ENCODE data around the gene IRF2BP1. TPM values are rescaled to one million over a fixed set of nuclear protein-coding genes. Genes with fewer than 3 reads are reported as not detected.

The IRF2BP1 gene
- total RNA-seq (10 to 100 TPM; 10.0 to 19.4 (median 14.7) TPM), polyA plus RNA-seq (10 to 100 TPM; 13.3 to 21.5 TPM)

- WGBS, 2 donors = 1% methylated on average over 67 to 107 of the region's 107 CpGs
- DNase-seq = peak; percentile 92 to 97 (median 93)
- intact Hi-C loops (cut with DNase I) = no loop called here
- Histone ChIP-seq H3K36me3 (no peaks in the 10 kb centered on the region), H3K27ac (peak within 1 kb of the TSS; percentile 73 to 92 (median 86)), H3K27me3 (no peaks in the 10 kb centered on the region), H3K9me3 (no peaks in the 10 kb centered on the region), H3K4me1 (peaks cover 9 to 28% (median 24%) of the 10 kb centered on the region in 3 donors), H3K4me3 (peak within 1 kb of the TSS; percentile 72 to 83 (median 80))
- TF ChIP-seq, protein P1, sequence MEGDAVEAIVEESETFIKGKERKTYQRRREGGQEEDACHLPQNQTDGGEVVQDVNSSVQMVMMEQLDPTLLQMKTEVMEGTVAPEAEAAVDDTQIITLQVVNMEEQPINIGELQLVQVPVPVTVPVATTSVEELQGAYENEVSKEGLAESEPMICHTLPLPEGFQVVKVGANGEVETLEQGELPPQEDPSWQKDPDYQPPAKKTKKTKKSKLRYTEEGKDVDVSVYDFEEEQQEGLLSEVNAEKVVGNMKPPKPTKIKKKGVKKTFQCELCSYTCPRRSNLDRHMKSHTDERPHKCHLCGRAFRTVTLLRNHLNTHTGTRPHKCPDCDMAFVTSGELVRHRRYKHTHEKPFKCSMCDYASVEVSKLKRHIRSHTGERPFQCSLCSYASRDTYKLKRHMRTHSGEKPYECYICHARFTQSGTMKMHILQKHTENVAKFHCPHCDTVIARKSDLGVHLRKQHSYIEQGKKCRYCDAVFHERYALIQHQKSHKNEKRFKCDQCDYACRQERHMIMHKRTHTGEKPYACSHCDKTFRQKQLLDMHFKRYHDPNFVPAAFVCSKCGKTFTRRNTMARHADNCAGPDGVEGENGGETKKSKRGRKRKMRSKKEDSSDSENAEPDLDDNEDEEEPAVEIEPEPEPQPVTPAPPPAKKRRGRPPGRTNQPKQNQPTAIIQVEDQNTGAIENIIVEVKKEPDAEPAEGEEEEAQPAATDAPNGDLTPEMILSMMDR (IDR thresholded peaks at IDR 0.05) = no peak
- ATAC-seq = peak; percentile 46 to 63 (median 56)
- FAIRE-seq = no peak
Observed at GRCh38 chr19:45885556-45886426, at the start of gene IRF2BP1. Gene IRF2BP1 (minus strand): TSS chr19:45886141. CDS start chr19:45885774, 367 bp downstream.

DNA sequence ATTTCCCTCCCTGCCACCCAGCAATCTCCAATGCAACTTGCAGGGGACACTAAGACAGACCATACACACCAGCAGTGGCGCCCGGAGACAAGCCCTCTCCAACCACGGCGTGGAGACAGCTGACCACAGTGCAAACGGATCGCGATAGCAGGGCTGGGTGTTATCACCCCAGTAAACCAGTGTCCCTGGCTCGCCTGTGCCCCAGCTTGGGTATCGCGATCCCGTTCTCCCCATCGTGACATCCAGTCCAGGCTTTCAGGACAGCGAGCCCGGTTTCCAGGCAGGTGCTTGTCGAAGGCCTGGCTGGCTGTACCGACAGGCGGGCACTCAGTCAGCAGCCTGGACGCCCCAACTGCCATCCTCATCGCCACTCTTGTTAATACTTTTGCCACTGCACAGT lies 49.3 kb upstream of the IRF2BP1 start:
- H3K27ac ChIP-seq = no peak overlapping the region
- WGBS, 2 donors = 42 to 49% methylated on average over 19 of the region's 19 CpGs
- no peak overlapping the region for H3K4me3 ChIP-seq
- no peak for FAIRE-seq
- no peaks in the 10 kb centered on the region for H3K4me1 ChIP-seq
- no peak for ATAC-seq
- no peaks in the 10 kb centered on the region for H3K36me3 ChIP-seq
- H3K9me3 ChIP-seq = no peaks in the 10 kb centered on the region
- peaks cover 0 to 5% (median 0%) of the 10 kb centered on the region in 4 donors for H3K27me3 ChIP-seq
- TF ChIP-seq, protein P1 (IDR thresholded peaks at IDR 0.05) = no peak
- intact Hi-C loops (cut with DNase I) = no loop called here
- no peak for DNase-seq

DNA sequence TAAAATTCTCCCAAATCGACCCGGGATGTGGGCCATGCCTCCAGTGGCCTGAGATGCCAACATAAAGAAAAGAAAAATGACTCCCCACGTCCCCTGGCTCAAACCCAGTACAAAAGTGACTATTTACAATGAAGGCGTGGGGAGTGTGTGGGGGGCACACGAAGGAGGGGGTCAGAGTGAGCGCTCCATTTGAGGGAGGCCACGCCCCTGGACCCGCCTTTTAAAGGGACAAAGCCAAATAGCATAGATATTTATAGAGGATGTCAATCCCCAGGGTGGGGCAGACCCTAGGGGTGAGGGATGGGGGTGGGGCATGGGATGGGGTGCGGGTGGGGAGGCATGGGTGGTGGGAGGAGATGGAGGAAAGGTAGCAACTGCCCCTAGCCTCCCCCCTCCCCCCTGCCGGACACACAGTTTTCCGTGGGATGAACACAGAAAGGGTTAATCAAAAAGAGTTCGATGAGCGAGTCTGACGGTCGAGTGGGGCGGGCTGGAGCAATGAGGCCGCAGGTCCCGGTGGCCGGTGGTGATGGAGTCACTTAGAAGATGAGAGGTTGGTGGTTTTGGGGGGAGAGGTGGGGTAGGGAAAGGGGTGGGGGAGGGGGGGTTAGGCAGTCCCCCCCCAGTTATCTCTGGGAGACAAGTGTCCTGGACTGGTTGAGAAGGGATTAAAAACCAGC lies 48.8 kb upstream of the IRF2BP1 start:
- Histone ChIP-seq H3K27me3 (peaks cover 0 to 5% (median 0%) of the 10 kb centered on the region in 4 donors), H3K9me3 (no peaks in the 10 kb centered on the region), H3K36me3 (no peaks in the 10 kb centered on the region), H3K4me3 (no peak overlapping the region), H3K27ac (no peak overlapping the region), H3K4me1 (no peaks in the 10 kb centered on the region)
- DNase-seq = no peak
- intact Hi-C loops (cut with DNase I) = no loop called here
- no peak for FAIRE-seq
- 14 to 18% methylated on average over 18 to 19 of the region's 19 CpGs for WGBS, 2 donors
- ATAC-seq = no peak
- TF ChIP-seq, protein P1 (IDR thresholded peaks at IDR 0.05) = no peak

DNA sequence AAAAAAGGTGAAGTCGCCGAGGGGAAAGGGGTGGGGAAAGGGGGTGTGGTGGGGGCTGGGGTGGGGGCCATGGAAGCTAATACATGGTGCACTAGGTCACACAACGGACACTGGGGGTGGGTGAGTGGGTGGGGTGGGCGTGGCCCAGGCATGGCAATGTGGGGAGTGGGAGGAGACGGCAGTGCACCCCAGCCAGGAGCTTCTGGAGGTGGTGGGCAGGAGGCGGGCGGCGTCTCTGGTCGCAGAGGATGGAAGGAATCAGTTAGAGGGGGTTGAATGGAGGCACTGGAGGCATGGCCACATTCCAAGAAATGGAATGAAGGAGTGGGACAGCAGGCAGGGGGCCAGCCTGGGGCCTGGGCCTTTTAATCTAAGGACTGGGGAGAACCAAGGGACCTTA lies 47.8 kb upstream of the IRF2BP1 start:
- DNase-seq (no peak), ATAC-seq (no peak), FAIRE-seq (no peak)
- no peak overlapping the region for H3K27ac ChIP-seq
- 49 to 56% methylated on average over 9 of the region's 9 CpGs for WGBS, 2 donors
- intact Hi-C loops (cut with DNase I) = no loop called here
- H3K4me1 ChIP-seq = no peaks in the 10 kb centered on the region
- H3K27me3 ChIP-seq = peaks cover 0 to 5% (median 0%) of the 10 kb centered on the region in 4 donors
- H3K4me3 ChIP-seq = no peak overlapping the region
- TF ChIP-seq, protein P1 (IDR thresholded peaks at IDR 0.05) = no peak
- H3K9me3 ChIP-seq = no peaks in the 10 kb centered on the region
- no peaks in the 10 kb centered on the region for H3K36me3 ChIP-seq

All from pancreas (tissue), 10 donors.